HCT116 (cell line): Measurements from ENCODE around the gene CEBPA. TPM values are rescaled to one million over a fixed set of nuclear protein-coding genes. Genes with fewer than 3 reads are reported as not detected.

Experiments
- ATAC-seq: fragments of 200-7000 bp; cut with Tn5 transposase; 2 replicates; pipeline ENCODE4 v1.9.1; 2020; ENCODE audit warnings: mild to moderate bottlenecking, moderate library complexity
- BruUV-seq: library from RNA; stranded (reverse); fragments of 400-500 nt; replicated peaks from 2 replicates; lab custom pipeline; 2021; lab: Mats Ljungman, UMichigan
- CTCF ChIA-PET: fragments of 300-600 bp; sonication (Branson Sonifier 250); formaldehyde crosslinking; loops from one replicate; lab custom pipeline; 2021; ENCODE audit warnings: antibody characterized with exemption; lab: Charles Lee
- POLR2A ChIA-PET: fragments of 300-600, 350-600 bp; sonication (Branson Sonifier 250); formaldehyde crosslinking; loops from one replicate; lab custom pipeline; 2021; ENCODE audit warnings: antibody characterized with exemption; lab: Charles Lee
- RAD21 ChIA-PET, 2 experiments: fragments of 300-600 bp; sonication (Branson Sonifier 250); formaldehyde crosslinking; loops; one replicate each; lab custom pipeline; 2023; ENCODE audit warnings: low total read pairs in 2 of 2; ENCODE audit not compliant: uncharacterized antibody in 2 of 2, unreplicated experiment in 2 of 2, low non-redundant PET in 1 of 2; lab: Charles Lee
- DNase-seq: peaks from one replicate; pipeline ENCODE4 v3.0.0-alpha.2; 2010; ENCODE audit warnings: low read depth, low spot score
- H2AFZ ChIP-seq: fragments of 200-600 bp; shearing (Covaris generic), sonication (generic); 2 replicates; pipeline ENCODE4 v1.6.1; 2017; ENCODE audit warnings: low read depth, mixed run types, mixed read lengths, antibody characterized with exemption, low read length; ENCODE audit not compliant: poor library complexity, severe bottlenecking
- H3K27ac ChIP-seq: 2 replicates; pipeline ENCODE4 v1.5.1; 2012; ENCODE audit warnings: low read depth, low read length
- H3K27me3 ChIP-seq: fragments of 200-600 bp; sonication (generic); 2 replicates; pipeline ENCODE4 v1.6.1; 2016; ENCODE audit warnings: mixed run types, low read length, mixed read lengths; ENCODE audit not compliant: insufficient read depth
- H3K36me3 ChIP-seq, 2 experiments: fragments of 200-500 bp in 1 of 2; fragments of 200-600 bp in 1 of 2; sonication (Bioruptor generic) in 1 of 2; sonication (generic) in 1 of 2; 2 replicates each; pipeline versions ENCODE4 v1.5.1 to v1.6.1; 2014 to 2016; ENCODE audit warnings: low read length in 2 of 2, inconsistent platforms in 1 of 2, mixed read lengths in 1 of 2, mixed run types in 1 of 2; ENCODE audit not compliant: insufficient read depth in 2 of 2, control insufficient read depth in 1 of 2
- H3K4me1 ChIP-seq, 2 experiments: fragments of 200-600 bp in 1 of 2; sonication (generic) in 1 of 2; 2 replicates each; pipeline versions ENCODE4 v1.5.1 to v1.6.1; 2012 to 2017; ENCODE audit warnings: low read length in 2 of 2, inconsistent platforms in 1 of 2, mild to moderate bottlenecking in 1 of 2, mixed read lengths in 1 of 2, mixed run types in 1 of 2, moderate library complexity in 1 of 2; ENCODE audit not compliant: insufficient read depth in 2 of 2, control insufficient read depth in 1 of 2
- H3K4me2 ChIP-seq: fragments of 200-600 bp; sonication (generic); 2 replicates; pipeline ENCODE4 v1.6.1; 2017; ENCODE audit warnings: mixed run types, low read length, mixed read lengths
- H3K4me3 ChIP-seq, 2 experiments: fragments of 200-600 bp in 1 of 2; sonication (generic) in 1 of 2; replicated peaks in 1 of 2; 2 replicates each; pipeline ENCODE4 v1.5.1; 2011 to 2016; ENCODE audit warnings: low read length in 2 of 2, control low read depth in 1 of 2, low read depth in 1 of 2, mild to moderate bottlenecking in 1 of 2, mixed read lengths in 1 of 2, mixed run types in 1 of 2
- H3K79me2 ChIP-seq: fragments of 200-600 bp; sonication (generic); 2 replicates; pipeline ENCODE4 v1.6.1; 2017; ENCODE audit warnings: mild to moderate bottlenecking, mixed run types, low read length, moderate library complexity, mixed read lengths; ENCODE audit not compliant: insufficient read depth
- H3K9ac ChIP-seq: fragments of 200-600 bp; sonication (generic); 2 replicates; pipeline ENCODE4 v1.6.1; 2016; ENCODE audit warnings: low read length, mixed read lengths
- H3K9me2 ChIP-seq: fragments of 200-600 bp; sonication (generic), shearing (Covaris generic); 2 replicates; pipeline ENCODE4 v1.6.1; 2017; ENCODE audit warnings: mixed run types, mild to moderate bottlenecking, moderate library complexity; ENCODE audit not compliant: insufficient read depth
- H3K9me3 ChIP-seq, 2 experiments: fragments of 200-500 bp in 1 of 2; fragments of 200-600 bp in 1 of 2; sonication (Bioruptor generic) in 1 of 2; sonication (generic) in 1 of 2; 2 replicates each; pipeline ENCODE4 v1.6.1; 2014 to 2017; ENCODE audit warnings: low read length in 2 of 2, mixed read lengths in 2 of 2, inconsistent platforms in 1 of 2, low read depth in 1 of 2, mild to moderate bottlenecking in 1 of 2, mixed run types in 1 of 2, moderate library complexity in 1 of 2; ENCODE audit not compliant: control insufficient read depth in 1 of 2, insufficient read depth in 1 of 2
- H4K20me1 ChIP-seq: fragments of 200-600 bp; sonication (generic), shearing (Covaris generic); 2 replicates; pipeline ENCODE4 v1.6.1; 2017; ENCODE audit warnings: mixed run types, mild to moderate bottlenecking, moderate library complexity; ENCODE audit not compliant: insufficient read depth
- CBX3 ChIP-seq: IDR thresholded peaks from 2 replicates; pipeline ENCODE4 v1.6.1; 2012; ENCODE audit warnings: low read depth
- CEBPB ChIP-seq: IDR thresholded peaks from 2 replicates; pipeline ENCODE4 v1.6.1; 2012; ENCODE audit warnings: low read depth
- ELF1 ChIP-seq: IDR thresholded peaks from 2 replicates; pipeline ENCODE4 v1.6.1; 2012; ENCODE audit warnings: low read depth, borderline replicate concordance
- EZH2phosphoT487 ChIP-seq: fragments of 200-600 bp; IDR thresholded peaks from 2 replicates; pipeline ENCODE4 v1.6.1; 2018; ENCODE audit warnings: antibody characterized with exemption, borderline replicate concordance
- FOSL1 ChIP-seq: IDR thresholded peaks from 2 replicates; pipeline ENCODE4 v1.6.1; 2012; ENCODE audit warnings: low read depth
- JUND ChIP-seq: IDR thresholded peaks from 2 replicates; pipeline ENCODE4 v1.6.1; 2012
- MAX ChIP-seq: IDR thresholded peaks from 2 replicates; pipeline ENCODE4 v1.6.1; 2012
- POLR2A ChIP-seq: IDR thresholded peaks from 2 replicates; pipeline ENCODE4 v1.7.0; 2011; ENCODE audit warnings: borderline replicate concordance; ENCODE audit not compliant: insufficient read depth, insufficient read length; ENCODE audit errors: extremely low read depth
- REST ChIP-seq: IDR thresholded peaks from 2 replicates; pipeline ENCODE4 v1.6.1; 2012; ENCODE audit warnings: low read depth
- ZFX ChIP-seq: fragments of 450-650 bp; IDR thresholded peaks from 2 replicates; pipeline ENCODE4 v1.6.1; 2017
- intact Hi-C: fragments of 100-400 bp; cut with micrococcal nuclease; formaldehyde crosslinking; loops from 2 replicates; pipeline ENCODE4 v1.10.0; 2022
- total RNA-seq: library from RNA; stranded (reverse); gene quantifications from one replicate; pipeline ENCODE4 v1.2.1, GENCODE V29; 2021; ENCODE audit not compliant: unreplicated experiment

Gene CEBPA
- total RNA-seq, 1 experiment from 2014 or later = 7.0 TPM

- Histone ChIP-seq H3K4me3 (no peak overlapping the region), H2AFZ (no peak overlapping the region), H3K27ac (no peak overlapping the region), H3K9ac (no peak overlapping the region), H4K20me1 (no peaks in the 10 kb centered on the region), H3K36me3 (no peaks in the 10 kb centered on the region), H3K4me2 (no peak overlapping the region), H3K4me1 (peaks cover 12 to 15% of the 10 kb centered on the region in 2 experiments; a peak in 3 of 4 replicates), H3K27me3 (no peaks in the 10 kb centered on the region), H3K9me2 (no peaks in the 10 kb centered on the region), H3K79me2 (no peaks in the 10 kb centered on the region), H3K9me3 (no peaks in the 10 kb centered on the region)
- ChIA-PET RAD21 (no interaction called here), CTCF (no interaction called here), POLR2A (no interaction called here)
- DNase-seq = no peak
- intact Hi-C loops = no loop called here
- ATAC-seq = no peak
- no TSS peak for BruUV-seq
- TF ChIP-seq POLR2A (no peak), FOSL1 (no peak), CBX3 (no peak), EZH2phosphoT487 (no peak), CEBPB (no peak)
These were observed 26.8 kb downstream of the CEBPA start for GRCh38 chr19:33275559-33275932.

GRCh38 chr19:33274663-33275558, 27.4 kb downstream of the CEBPA start:
- intact Hi-C loops = no loop called here
- no peak overlapping the region for H3K27ac ChIP-seq
- CTCF ChIA-PET = no interaction called here

More at GRCh38 chr19:33274663-33275558, 27.4 kb downstream of the CEBPA start:
- POLR2A ChIA-PET = no interaction called here
- H3K4me1 ChIP-seq = peaks cover 12% of the 10 kb centered on the region in 2 experiments; a peak in 3 of 4 replicates
- no peaks in the 10 kb centered on the region for H3K36me3 ChIP-seq
- no peak overlapping the region for H3K4me3 ChIP-seq
- BruUV-seq = no TSS peak
- RAD21 ChIA-PET = no interaction called here
- no peaks in the 10 kb centered on the region for H3K27me3 ChIP-seq
- ATAC-seq (no peak), DNase-seq (no peak)
- peak overlapping the region; percentile 34; the same call in 1 of the 2 replicates for H3K4me2 ChIP-seq
- H4K20me1 ChIP-seq = no peaks in the 10 kb centered on the region
- no peaks in the 10 kb centered on the region for H3K79me2 ChIP-seq
- no peak overlapping the region for H3K9ac ChIP-seq
- no peaks in the 10 kb centered on the region for H3K9me2 ChIP-seq
- H2AFZ ChIP-seq = no peak overlapping the region
- H3K9me3 ChIP-seq = no peaks in the 10 kb centered on the region
- TF ChIP-seq ELF1 (no peak), JUND (no peak), MAX (no peak), REST (no peak), ZFX (no peak)
